ENCODE results near the gene SGCD. TPM values are rescaled to one million over a fixed set of nuclear protein-coding genes. Genes with fewer than 3 reads are reported as not detected.

SGCD gene
- total RNA-seq, 2 experiments from 2014 or later, result 0.30 to 0.43 TPM

GRCh38 chr5:156531199-156531598 is 204.2 kb downstream of the SGCD start:
- DNase-seq, result no peak
- Mint-ChIP-seq H3K27me3 (no peaks in the 10 kb centered on the region), H3K27ac (no peak overlapping the region), H3K4me3 (no peak overlapping the region), H3K9me3 (no peaks in the 10 kb centered on the region), H3K4me1 (peaks cover 2% of the 10 kb centered on the region), H3K36me3 (no peaks in the 10 kb centered on the region)
- ATAC-seq (ENCODE audit: low read depth), result no peak
- POLR2A ChIA-PET, result no interaction called here

- DNase-seq (no peak), ATAC-seq (ENCODE audit: low read depth) (no peak)
- H3K27ac Mint-ChIP-seq, result no peak overlapping the region
- peaks cover 2% of the 10 kb centered on the region for H3K4me1 Mint-ChIP-seq
- H3K4me3 Mint-ChIP-seq, result no peak overlapping the region
- no peaks in the 10 kb centered on the region for H3K36me3 Mint-ChIP-seq
- no peaks in the 10 kb centered on the region for H3K27me3 Mint-ChIP-seq
- POLR2A ChIA-PET, result no interaction called here
- no peaks in the 10 kb centered on the region for H3K9me3 Mint-ChIP-seq
These were observed 206.0 kb downstream of the SGCD start for GRCh38 chr5:156532921-156533320.

GRCh38 chr5:156534085-156534484 is 207.1 kb downstream of the SGCD start:
- POLR2A ChIA-PET, result no interaction called here
- Mint-ChIP-seq H3K9me3 (no peaks in the 10 kb centered on the region), H3K4me3 (no peak overlapping the region), H3K36me3 (no peaks in the 10 kb centered on the region), H3K4me1 (peaks cover 2% of the 10 kb centered on the region), H3K27me3 (no peaks in the 10 kb centered on the region), H3K27ac (no peak overlapping the region)
- ATAC-seq (ENCODE audit: low read depth), result no peak
- no peak for DNase-seq

- POLR2A ChIA-PET, result no interaction called here
- peaks cover 2% of the 10 kb centered on the region for H3K4me1 Mint-ChIP-seq
These were observed 208.0 kb downstream of the SGCD start for GRCh38 chr5:156534906-156535485.

GRCh38 chr5:156540491-156540890 is 213.5 kb downstream of the SGCD start:
- Mint-ChIP-seq H3K27me3 (peaks cover 2% of the 10 kb centered on the region), H3K27ac (no peak overlapping the region), H3K4me1 (no peaks in the 10 kb centered on the region), H3K9me3 (no peaks in the 10 kb centered on the region), H3K36me3 (no peaks in the 10 kb centered on the region), H3K4me3 (no peak overlapping the region)
- DNase-seq, result no peak
- POLR2A ChIA-PET, result no interaction called here
- ATAC-seq (ENCODE audit: low read depth), result no peak

More at GRCh38 chr5:156534906-156535485, 208.0 kb downstream of the SGCD start:
- H3K36me3 Mint-ChIP-seq, result no peaks in the 10 kb centered on the region
- no peak overlapping the region for H3K27ac Mint-ChIP-seq
- DNase-seq (no peak), ATAC-seq (ENCODE audit: low read depth) (no peak)
- no peak overlapping the region for H3K4me3 Mint-ChIP-seq
- H3K9me3 Mint-ChIP-seq, result no peaks in the 10 kb centered on the region
- no peaks in the 10 kb centered on the region for H3K27me3 Mint-ChIP-seq

- POLR2A ChIA-PET, result no interaction called here
- no peak overlapping the region for H3K4me3 Mint-ChIP-seq
These were observed 214.6 kb downstream of the SGCD start for GRCh38 chr5:156541582-156541981.

GRCh38 chr5:156543348-156544145 is 216.6 kb downstream of the SGCD start:
- no peaks in the 10 kb centered on the region for H3K4me1 Mint-ChIP-seq
- H3K27me3 Mint-ChIP-seq, result peaks cover 6% of the 10 kb centered on the region
- no peak overlapping the region for H3K27ac Mint-ChIP-seq
- no peak for ATAC-seq (ENCODE audit: low read depth)
- H3K4me3 Mint-ChIP-seq, result no peak overlapping the region
- DNase-seq, result no peak
- H3K9me3 Mint-ChIP-seq, result no peaks in the 10 kb centered on the region
- POLR2A ChIA-PET, result no interaction called here
- no peaks in the 10 kb centered on the region for H3K36me3 Mint-ChIP-seq

More at GRCh38 chr5:156541582-156541981, 214.6 kb downstream of the SGCD start:
- Mint-ChIP-seq H3K27ac (no peak overlapping the region), H3K36me3 (no peaks in the 10 kb centered on the region), H3K27me3 (peaks cover 3% of the 10 kb centered on the region), H3K4me1 (no peaks in the 10 kb centered on the region), H3K9me3 (no peaks in the 10 kb centered on the region)
- DNase-seq (no peak), ATAC-seq (ENCODE audit: low read depth) (no peak)

GRCh38 chr5:156552855-156553358 is 225.9 kb downstream of the SGCD start:
- no peaks in the 10 kb centered on the region for H3K4me1 Mint-ChIP-seq
- no peak overlapping the region for H3K27ac Mint-ChIP-seq
- POLR2A ChIA-PET, result no interaction called here
- H3K9me3 Mint-ChIP-seq, result no peaks in the 10 kb centered on the region
- peaks cover 7% of the 10 kb centered on the region for H3K27me3 Mint-ChIP-seq
- H3K36me3 Mint-ChIP-seq, result no peaks in the 10 kb centered on the region
- ATAC-seq (ENCODE audit: low read depth) (no peak), DNase-seq (no peak)
- no peak overlapping the region for H3K4me3 Mint-ChIP-seq

- POLR2A ChIA-PET, result no interaction called here
- Mint-ChIP-seq H3K27ac (no peak overlapping the region), H3K4me3 (no peak overlapping the region), H3K36me3 (no peaks in the 10 kb centered on the region), H3K27me3 (peaks cover 5% of the 10 kb centered on the region), H3K4me1 (no peaks in the 10 kb centered on the region), H3K9me3 (no peaks in the 10 kb centered on the region)
- no peak for DNase-seq
- no peak for ATAC-seq (ENCODE audit: low read depth)
These were observed 229.9 kb downstream of the SGCD start for GRCh38 chr5:156556666-156557406.

GRCh38 chr5:156560002-156560401 is 233.0 kb downstream of the SGCD start:
- no peak for DNase-seq
- no peaks in the 10 kb centered on the region for H3K4me1 Mint-ChIP-seq
- H3K9me3 Mint-ChIP-seq, result no peaks in the 10 kb centered on the region
- H3K36me3 Mint-ChIP-seq, result no peaks in the 10 kb centered on the region
- peaks cover 9% of the 10 kb centered on the region for H3K27me3 Mint-ChIP-seq
- no peak overlapping the region for H3K4me3 Mint-ChIP-seq
- ATAC-seq (ENCODE audit: low read depth), result no peak
- POLR2A ChIA-PET, result no interaction called here
- H3K27ac Mint-ChIP-seq, result no peak overlapping the region

GRCh38 chr5:156561651-156562050 is 234.7 kb downstream of the SGCD start:
- Mint-ChIP-seq H3K4me3 (no peak overlapping the region), H3K36me3 (no peaks in the 10 kb centered on the region), H3K9me3 (no peaks in the 10 kb centered on the region), H3K27me3 (peaks cover 4% of the 10 kb centered on the region), H3K4me1 (no peaks in the 10 kb centered on the region), H3K27ac (no peak overlapping the region)
- POLR2A ChIA-PET, result no interaction called here
- DNase-seq, result no peak
- no peak for ATAC-seq (ENCODE audit: low read depth)

GRCh38 chr5:156570615-156571014 is 243.7 kb downstream of the SGCD start:
- Mint-ChIP-seq H3K27me3 (no peaks in the 10 kb centered on the region), H3K27ac (no peak overlapping the region), H3K36me3 (no peaks in the 10 kb centered on the region), H3K4me1 (no peaks in the 10 kb centered on the region), H3K4me3 (no peak overlapping the region), H3K9me3 (no peaks in the 10 kb centered on the region)
- POLR2A ChIA-PET, result no interaction called here
- DNase-seq, result no peak
- no peak for ATAC-seq (ENCODE audit: low read depth)

GRCh38 chr5:156581725-156582124 is 254.8 kb downstream of the SGCD start:
- no peak overlapping the region for H3K27ac Mint-ChIP-seq
- POLR2A ChIA-PET, result no interaction called here

GRCh38 chr5:156582193-156582598 is 255.2 kb downstream of the SGCD start:
- Mint-ChIP-seq H3K9me3 (peaks cover 8% of the 10 kb centered on the region), H3K27me3 (peaks cover 20% of the 10 kb centered on the region), H3K27ac (no peak overlapping the region), H3K36me3 (no peaks in the 10 kb centered on the region), H3K4me3 (no peak overlapping the region), H3K4me1 (peaks cover 2% of the 10 kb centered on the region)
- POLR2A ChIA-PET, result no interaction called here
- no peak for DNase-seq
- no peak for ATAC-seq (ENCODE audit: low read depth)

More at GRCh38 chr5:156581725-156582124, 254.8 kb downstream of the SGCD start:
- DNase-seq, result no peak
- Mint-ChIP-seq H3K36me3 (no peaks in the 10 kb centered on the region), H3K4me1 (peaks cover 2% of the 10 kb centered on the region), H3K4me3 (no peak overlapping the region), H3K9me3 (peaks cover 8% of the 10 kb centered on the region), H3K27me3 (peaks cover 19% of the 10 kb centered on the region)
- no peak for ATAC-seq (ENCODE audit: low read depth)

Measured in activated naive CD8-positive, alpha-beta T cell treated with anti-CD3 and anti-CD28 coated beads, Interleukin-2, amount 10 ng/mL, durations not matched to agents 7 days and 5 days (primary cell).